Activated CD8-positive, alpha-beta T cell treated with anti-CD3 and anti-CD28 coated beads for 36 hours (primary cell): ENCODE data around the gene CRYBG3. TPM values are rescaled to one million over a fixed set of nuclear protein-coding genes. Genes with fewer than 3 reads are reported as not detected.

Source experiments
- ATAC-seq: fragments of 200-7000 bp; cut with Tn5 transposase; one replicate; pipeline ENCODE4 v1.10.0; 2021; ENCODE audit warnings: mild to moderate bottlenecking, moderate library complexity
- CTCF ChIA-PET: fragments of 350-600 bp; sonication (Branson Sonifier 250); formaldehyde crosslinking; loops from one replicate; lab custom pipeline; 2021; ENCODE audit warnings: antibody characterized with exemption; lab: Charles Lee
- POLR2A ChIA-PET: fragments of 350-600 bp; sonication (Branson Sonifier 250); formaldehyde crosslinking; loops from one replicate; lab custom pipeline; 2021; ENCODE audit warnings: antibody characterized with exemption; lab: Charles Lee
- DNase-seq: peaks from one replicate; pipeline ENCODE4 v3.0.0-alpha.2; 2020
- H3K27ac Mint-ChIP-seq: one replicate; pipeline ENCODE4 v1.8.0; 2021; ENCODE audit warnings: mild to moderate bottlenecking, mixed read lengths
- H3K27me3 Mint-ChIP-seq: one replicate; pipeline ENCODE4 v1.8.0; 2021; ENCODE audit warnings: mixed read lengths
- H3K36me3 Mint-ChIP-seq: one replicate; pipeline ENCODE4 v1.8.0; 2021; ENCODE audit warnings: low read depth, mixed read lengths
- H3K4me1 Mint-ChIP-seq: one replicate; pipeline ENCODE4 v1.8.0; 2021; ENCODE audit warnings: low read depth, mixed read lengths
- H3K4me3 Mint-ChIP-seq: one replicate; pipeline ENCODE4 v1.8.0; 2021; ENCODE audit warnings: mild to moderate bottlenecking, moderate library complexity, mixed read lengths
- H3K9me3 Mint-ChIP-seq: one replicate; pipeline ENCODE4 v1.8.0; 2021; ENCODE audit warnings: mixed read lengths
- CTCF ChIP-seq: fragments of 200-600 bp; IDR thresholded peaks from one replicate; pipeline ENCODE4 v1.8.0; 2022; ENCODE audit warnings: antibody characterized with exemption, mild to moderate bottlenecking
- intact Hi-C: fragments of 100-400 bp; cut with micrococcal nuclease; formaldehyde crosslinking; loops from one replicate; pipeline ENCODE4 v1.10.0; 2022
- total RNA-seq, 2 experiments: library from RNA; stranded (reverse); gene quantifications; one replicate each; pipeline ENCODE4 v1.2.3, GENCODE V29; 2021

Gene CRYBG3
- total RNA-seq, 2 experiments from 2014 or later = 4.3 to 4.9 TPM

GRCh38 chr3:97994328-97994945, 172.6 kb downstream of the CRYBG3 start:
- POLR2A ChIA-PET = no interaction called here
- Mint-ChIP-seq H3K9me3 (no peaks in the 10 kb centered on the region), H3K4me1 (peaks cover 13% of the 10 kb centered on the region), H3K27ac (no peak overlapping the region), H3K4me3 (no peak overlapping the region), H3K36me3 (no peaks in the 10 kb centered on the region), H3K27me3 (no peaks in the 10 kb centered on the region)
- TF ChIP-seq CTCF = no peak
- DNase-seq (no peak), ATAC-seq (no peak)
- intact Hi-C loops = no loop called here
- CTCF ChIA-PET = interaction anchor here (0.7 to 1.2 kb wide), 4 partner anchors 9 to 29 kb away, joined by 3 to 5 read pairs (median 4); no protein-coding TSS in a partner anchor

Other genes starting within 250 kb of the CRYBG3 start
- gene ARL6, start 57.3 kb upstream of the CRYBG3 start, total RNA-seq = 1 to 10 TPM; 5.8 to 6.4 TPM
- 10 to 100 TPM; 41.2 to 43.3 TPM for gene RIOX2, start 150.4 kb downstream of the CRYBG3 start, total RNA-seq
- not detected for gene GABRR3, start 213.3 kb downstream of the CRYBG3 start, total RNA-seq